GM10248 (cell line): Measurements from ENCODE around the gene MTCL1.

Experiments
- CTCF ChIA-PET: fragments of 300-600 bp; sonication (Branson Sonifier 250); formaldehyde crosslinking; extraction: SDS; loops from one replicate; lab custom pipeline; 2021; ENCODE audit warnings: antibody characterized with exemption; lab: Yijun Ruan, JAX
- POLR2A ChIA-PET: fragments of 350-650 bp; sonication (Branson Sonifier 250); formaldehyde crosslinking; extraction: SDS; loops from one replicate; lab custom pipeline; 2020; ENCODE audit warnings: antibody characterized with exemption; lab: Yijun Ruan, JAX
- DNase-seq: peaks from one replicate; pipeline ENCODE4 v3.0.0; 2012; ENCODE audit errors: extremely low spot score
- TF ChIP-seq, protein P1 (sequence below): IDR thresholded peaks from 2 replicates; pipeline ENCODE4 v1.5.1; 2012; ENCODE audit warnings: mild to moderate bottlenecking, low read depth; ENCODE audit errors: extremely low read depth, missing control alignments, control extremely low read depth

The MTCL1 gene

DNA sequence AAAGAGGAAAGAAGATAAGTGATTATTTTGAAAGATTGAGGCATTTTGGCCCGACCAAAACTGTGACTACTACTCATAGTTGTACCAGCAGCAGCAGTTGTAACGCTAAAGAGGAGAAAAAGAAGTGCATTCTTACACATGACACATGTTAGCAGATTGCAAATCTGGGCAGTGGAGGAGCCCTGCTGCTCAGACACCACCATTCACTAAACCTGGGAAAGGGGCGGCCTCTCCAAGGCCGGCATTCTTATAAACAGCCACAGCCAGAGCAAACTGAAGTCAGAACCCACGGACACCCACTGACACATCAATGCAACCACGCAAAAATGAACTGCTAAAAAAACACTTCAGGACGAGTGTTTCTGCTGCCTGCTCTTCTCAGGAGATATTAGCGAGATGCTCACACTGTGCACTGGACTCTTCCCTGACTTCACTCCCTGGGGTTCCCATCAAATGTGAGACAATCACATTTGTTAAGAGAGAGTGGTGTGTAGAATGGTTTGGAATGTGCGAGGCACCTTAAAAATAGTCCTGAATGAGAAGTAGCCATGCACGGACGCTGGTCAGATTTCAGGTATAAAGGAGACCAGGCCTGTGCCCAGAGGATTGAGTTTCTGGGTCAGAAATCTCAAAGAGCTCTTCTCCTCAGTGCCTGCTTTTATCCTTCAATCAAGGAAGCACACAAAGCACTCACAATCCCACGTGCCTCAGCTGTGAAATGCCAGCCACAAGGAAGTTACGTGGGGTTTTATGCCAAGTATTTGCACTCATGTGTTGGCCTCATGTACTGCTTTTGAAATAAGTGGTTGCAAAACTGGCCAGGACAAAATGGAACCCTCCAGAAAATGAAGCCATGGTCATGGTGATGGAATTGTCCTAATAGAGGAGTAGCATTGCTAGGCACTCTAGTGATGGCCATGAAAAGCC is 83.4 kb downstream of the MTCL1 start:
- ChIA-PET CTCF (interaction anchor here (1.9 to 2.8 kb wide), 2 partner anchors 11 to 92 kb away, joined by 5 to 11 read pairs; no protein-coding TSS in a partner anchor), POLR2A (no interaction called here)
- no peak for DNase-seq
- TF ChIP-seq, protein P1, sequence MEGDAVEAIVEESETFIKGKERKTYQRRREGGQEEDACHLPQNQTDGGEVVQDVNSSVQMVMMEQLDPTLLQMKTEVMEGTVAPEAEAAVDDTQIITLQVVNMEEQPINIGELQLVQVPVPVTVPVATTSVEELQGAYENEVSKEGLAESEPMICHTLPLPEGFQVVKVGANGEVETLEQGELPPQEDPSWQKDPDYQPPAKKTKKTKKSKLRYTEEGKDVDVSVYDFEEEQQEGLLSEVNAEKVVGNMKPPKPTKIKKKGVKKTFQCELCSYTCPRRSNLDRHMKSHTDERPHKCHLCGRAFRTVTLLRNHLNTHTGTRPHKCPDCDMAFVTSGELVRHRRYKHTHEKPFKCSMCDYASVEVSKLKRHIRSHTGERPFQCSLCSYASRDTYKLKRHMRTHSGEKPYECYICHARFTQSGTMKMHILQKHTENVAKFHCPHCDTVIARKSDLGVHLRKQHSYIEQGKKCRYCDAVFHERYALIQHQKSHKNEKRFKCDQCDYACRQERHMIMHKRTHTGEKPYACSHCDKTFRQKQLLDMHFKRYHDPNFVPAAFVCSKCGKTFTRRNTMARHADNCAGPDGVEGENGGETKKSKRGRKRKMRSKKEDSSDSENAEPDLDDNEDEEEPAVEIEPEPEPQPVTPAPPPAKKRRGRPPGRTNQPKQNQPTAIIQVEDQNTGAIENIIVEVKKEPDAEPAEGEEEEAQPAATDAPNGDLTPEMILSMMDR = no peak

DNA sequence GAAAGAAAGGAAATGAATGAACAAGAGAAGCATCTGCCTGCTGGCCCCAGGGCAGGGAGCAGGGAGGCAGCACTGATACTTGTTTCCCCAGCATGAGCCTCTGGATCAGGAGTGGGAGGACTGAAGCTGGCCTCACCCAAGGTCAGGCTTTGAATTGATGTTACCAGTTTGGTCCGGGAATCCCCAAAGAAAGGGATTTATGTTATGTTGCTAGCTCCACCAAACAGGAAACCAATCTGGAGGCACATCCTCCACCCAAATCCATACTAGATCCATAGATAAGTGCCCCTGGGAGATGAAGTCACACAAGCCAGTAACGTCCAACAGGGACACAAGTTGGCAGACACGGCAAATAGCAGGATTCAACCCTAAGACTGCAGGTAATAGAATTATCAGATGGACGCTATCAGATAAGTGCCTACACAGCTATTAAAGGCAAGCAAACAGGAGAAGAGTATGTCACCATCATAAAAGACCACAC is 85.9 kb downstream of the MTCL1 start:
- no peak for DNase-seq
- TF ChIP-seq, protein P1 = no peak
- CTCF ChIA-PET = no interaction called here
- POLR2A ChIA-PET = no interaction called here

GRCh38 chr18:8792688-8793316 is 87.4 kb downstream of the MTCL1 start:
- POLR2A ChIA-PET = no interaction called here
- DNase-seq = no peak
- CTCF ChIA-PET = interaction anchor here (0.9 to 1.6 kb wide), 3 partner anchors 10 to 195 kb away, joined by 3 to 4 read pairs (median 3); no protein-coding TSS in a partner anchor
- TF ChIP-seq, protein P1 = no peak

GRCh38 chr18:8793445-8794155 is 88.2 kb downstream of the MTCL1 start:
- ChIA-PET CTCF (interaction anchor here (0.9 to 1.6 kb wide), 3 partner anchors 9 to 194 kb away, joined by 3 to 4 read pairs (median 3); no protein-coding TSS in a partner anchor), POLR2A (no interaction called here)
- TF ChIP-seq, protein P1 = no peak
- no peak for DNase-seq

DNA sequence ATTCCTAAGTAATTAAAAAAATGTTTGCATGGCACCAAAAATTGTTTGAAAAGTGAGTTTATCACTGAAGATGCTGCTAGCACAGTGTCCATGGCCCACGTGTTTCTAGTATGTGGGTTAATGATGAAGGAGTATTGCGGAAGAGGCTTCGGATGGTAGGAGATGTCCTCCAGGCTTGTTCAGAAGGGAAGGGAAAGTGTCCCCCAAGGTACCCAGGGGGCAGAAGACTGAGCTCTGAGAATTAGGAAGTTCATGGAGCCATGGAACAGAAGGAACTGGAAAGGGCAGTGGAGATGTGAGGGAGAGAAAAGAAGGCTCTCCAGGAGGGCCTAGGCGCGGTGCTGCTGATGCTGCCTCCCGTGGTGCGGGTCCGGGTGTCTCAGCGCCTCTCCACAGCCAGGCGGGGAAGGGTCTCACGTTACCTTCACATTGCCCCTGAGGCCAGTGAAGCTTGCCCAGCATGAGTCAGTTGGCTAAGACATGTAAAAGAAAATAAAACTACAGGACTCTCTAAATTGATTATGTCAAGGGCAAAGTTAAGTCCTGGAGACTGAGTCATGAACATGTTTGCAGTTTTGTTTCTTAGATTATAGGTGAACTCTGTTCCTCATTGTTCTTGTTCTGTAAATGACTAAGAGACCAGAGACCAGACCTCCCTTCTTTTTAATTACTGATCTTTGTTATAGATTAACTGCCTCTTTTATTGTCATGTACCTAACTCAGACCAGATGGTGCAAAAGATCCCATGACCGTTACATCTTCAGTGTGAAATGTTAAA is 89.0 kb downstream of the MTCL1 start:
- ChIA-PET CTCF (interaction anchor here (1.0 to 1.6 kb wide), 2 partner anchors 18 to 193 kb away, joined by 3 to 4 read pairs; no protein-coding TSS in a partner anchor), POLR2A (no interaction called here)
- no peak for DNase-seq

More for the DNA sequence above, 89.0 kb downstream of the MTCL1 start:
- TF ChIP-seq, protein P1 = no peak
